Colonic mucosa (tissue), 4 donors: ENCODE measurements around the gene TUBB1. TPM values are rescaled to one million over a fixed set of nuclear protein-coding genes. Genes with fewer than 3 reads are reported as not detected.

Source experiments
- DNase-seq: peaks from one replicate; pipeline ENCODE4 v3.0.0-alpha.2; 2020
- H3K27ac ChIP-seq: fragments of 200-600 bp; one replicate; pipeline ENCODE4 v1.8.0; 2021
- H3K27me3 ChIP-seq: fragments of 200-600 bp; one replicate; pipeline ENCODE4 v1.8.0; 2021
- H3K36me3 ChIP-seq: fragments of 200-600 bp; one replicate; pipeline ENCODE4 v1.8.0; 2021
- H3K4me1 ChIP-seq: fragments of 200-600 bp; one replicate; pipeline ENCODE4 v1.8.0; 2021; ENCODE audit warnings: mild to moderate bottlenecking
- H3K4me3 ChIP-seq: fragments of 200-600 bp; one replicate; pipeline ENCODE4 v1.8.0; 2021
- H3K9ac ChIP-seq, 2 donors: one replicate each; pipeline ENCODE4 v1.7.0; 2013; ENCODE audit warnings: control low read depth in 2 of 2, low read depth in 2 of 2, low read length in 2 of 2
- H3K9me3 ChIP-seq: fragments of 200-600 bp; one replicate; pipeline ENCODE4 v1.8.0; 2021
- intact Hi-C: fragments of 100-400 bp; cut with DNase I; formaldehyde crosslinking; loops from one replicate; pipeline ENCODE4 v1.14.1; 2022
- total RNA-seq, 2 donors: library from RNA; stranded (reverse); fragmentation: NEBNext Ultra II Directional in 1 of 2; extraction: Animal tissue kit (Norgen Biotek cat#: 25700) in 1 of 2; gene quantifications; one replicate each; pipeline ENCODE4 v1.2.1, GENCODE V29; 2021
- TF ChIP-seq, protein P1 (sequence below): fragments of 200-600 bp; IDR thresholded peaks from one replicate; pipeline ENCODE4 v1.8.0; 2022; ENCODE audit warnings: antibody characterized with exemption, mild to moderate bottlenecking
- donor health status: healthy.
- donor health status: DM: no; HTN: no; CAD: no.
- donor health status: DM: no; HTN: no; CAD: no.

The TUBB1 gene
- total RNA-seq, 2 donors from 2014 or later = not detected

- Histone ChIP-seq H3K9me3 (no peaks in the 10 kb centered on the region), H3K4me1 (no peaks in the 10 kb centered on the region), H3K36me3 (no peaks in the 10 kb centered on the region), H3K27ac (no peak overlapping the region), H3K27me3 (no peaks in the 10 kb centered on the region), H3K9ac (no peak overlapping the region), H3K4me3 (no peak overlapping the region)
- DNase-seq = no peak
- TF ChIP-seq, protein P1, sequence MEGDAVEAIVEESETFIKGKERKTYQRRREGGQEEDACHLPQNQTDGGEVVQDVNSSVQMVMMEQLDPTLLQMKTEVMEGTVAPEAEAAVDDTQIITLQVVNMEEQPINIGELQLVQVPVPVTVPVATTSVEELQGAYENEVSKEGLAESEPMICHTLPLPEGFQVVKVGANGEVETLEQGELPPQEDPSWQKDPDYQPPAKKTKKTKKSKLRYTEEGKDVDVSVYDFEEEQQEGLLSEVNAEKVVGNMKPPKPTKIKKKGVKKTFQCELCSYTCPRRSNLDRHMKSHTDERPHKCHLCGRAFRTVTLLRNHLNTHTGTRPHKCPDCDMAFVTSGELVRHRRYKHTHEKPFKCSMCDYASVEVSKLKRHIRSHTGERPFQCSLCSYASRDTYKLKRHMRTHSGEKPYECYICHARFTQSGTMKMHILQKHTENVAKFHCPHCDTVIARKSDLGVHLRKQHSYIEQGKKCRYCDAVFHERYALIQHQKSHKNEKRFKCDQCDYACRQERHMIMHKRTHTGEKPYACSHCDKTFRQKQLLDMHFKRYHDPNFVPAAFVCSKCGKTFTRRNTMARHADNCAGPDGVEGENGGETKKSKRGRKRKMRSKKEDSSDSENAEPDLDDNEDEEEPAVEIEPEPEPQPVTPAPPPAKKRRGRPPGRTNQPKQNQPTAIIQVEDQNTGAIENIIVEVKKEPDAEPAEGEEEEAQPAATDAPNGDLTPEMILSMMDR = no peak
- intact Hi-C loops = no loop called here
These were observed 5.9 kb upstream of the TUBB1 start for GRCh38 chr20:59013031-59013951.

DNA sequence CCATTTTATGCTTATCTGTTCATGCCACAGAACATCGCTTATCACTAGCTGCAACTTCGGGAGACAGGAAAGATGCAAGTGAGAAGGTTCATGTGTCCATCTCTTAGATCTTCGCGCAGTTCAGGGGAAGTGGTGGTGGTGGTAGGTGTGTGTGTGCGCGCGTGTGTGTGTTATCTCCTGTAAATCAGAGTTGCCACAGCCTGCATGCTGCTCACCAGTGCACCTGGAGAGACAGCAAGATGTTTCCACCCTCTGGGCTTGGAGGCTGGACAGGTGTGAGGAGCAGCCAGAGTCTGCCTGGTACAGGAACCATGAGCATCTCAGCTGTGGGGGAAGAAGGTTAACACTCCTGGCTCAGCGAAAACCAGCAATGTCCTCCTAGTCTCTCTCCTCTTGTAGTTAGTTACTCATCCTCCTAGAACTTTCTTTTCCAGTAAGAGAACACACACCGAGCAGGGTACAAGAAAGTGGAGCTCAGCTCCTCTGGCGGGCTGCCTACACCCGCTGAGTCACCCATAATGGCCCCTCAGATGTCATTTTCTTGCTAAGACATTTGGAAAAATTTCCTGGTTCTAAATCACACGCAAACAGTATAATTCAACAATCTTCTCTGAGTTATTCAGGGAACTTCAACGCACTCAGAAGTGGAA, 5.1 kb upstream of the TUBB1 start:
- TF ChIP-seq, protein P1 = no peak
- Histone ChIP-seq H3K27ac (no peak overlapping the region), H3K4me3 (no peak overlapping the region), H3K9ac (no peak overlapping the region), H3K36me3 (no peaks in the 10 kb centered on the region), H3K9me3 (no peaks in the 10 kb centered on the region), H3K27me3 (no peaks in the 10 kb centered on the region), H3K4me1 (no peaks in the 10 kb centered on the region)
- intact Hi-C loops = no loop called here
- DNase-seq = no peak

GRCh38 chr20:59014680-59015389, 4.4 kb upstream of the TUBB1 start:
- Histone ChIP-seq H3K36me3 (no peaks in the 10 kb centered on the region), H3K4me3 (no peak overlapping the region), H3K9me3 (no peaks in the 10 kb centered on the region), H3K4me1 (no peaks in the 10 kb centered on the region), H3K9ac (no peak overlapping the region), H3K27ac (no peak overlapping the region), H3K27me3 (no peaks in the 10 kb centered on the region)
- intact Hi-C loops = no loop called here
- TF ChIP-seq, protein P1 = no peak
- DNase-seq = no peak

GRCh38 chr20:59015411-59015810, 3.8 kb upstream of the TUBB1 start:
- Histone ChIP-seq H3K4me1 (no peaks in the 10 kb centered on the region), H3K27me3 (no peaks in the 10 kb centered on the region), H3K27ac (no peak overlapping the region), H3K9me3 (no peaks in the 10 kb centered on the region), H3K9ac (no peak overlapping the region), H3K36me3 (no peaks in the 10 kb centered on the region), H3K4me3 (no peak overlapping the region)
- DNase-seq = no peak
- TF ChIP-seq, protein P1 = no peak
- intact Hi-C loops = no loop called here

GRCh38 chr20:59015812-59016711, 3.2 kb upstream of the TUBB1 start:
- Histone ChIP-seq H3K9ac (no peak overlapping the region), H3K9me3 (no peaks in the 10 kb centered on the region), H3K36me3 (no peaks in the 10 kb centered on the region), H3K4me3 (no peak overlapping the region), H3K27ac (no peak overlapping the region), H3K27me3 (no peaks in the 10 kb centered on the region), H3K4me1 (no peaks in the 10 kb centered on the region)
- DNase-seq = no peak
- intact Hi-C loops = no loop called here
- TF ChIP-seq, protein P1 = no peak
